HuH-7 (cell line): ENCODE data around the gene LRRC8E.
"Not testable (repeated sequence)": the region's sequence is repeated elsewhere in the genome, so short reads cannot be mapped to it uniquely, and the experiment has no call there.

Source experiments
- DNase-seq: peaks from one replicate; pipeline ENCODE4 v3.0.0; 2011; ENCODE audit warnings: low spot score

The LRRC8E gene

DNA sequence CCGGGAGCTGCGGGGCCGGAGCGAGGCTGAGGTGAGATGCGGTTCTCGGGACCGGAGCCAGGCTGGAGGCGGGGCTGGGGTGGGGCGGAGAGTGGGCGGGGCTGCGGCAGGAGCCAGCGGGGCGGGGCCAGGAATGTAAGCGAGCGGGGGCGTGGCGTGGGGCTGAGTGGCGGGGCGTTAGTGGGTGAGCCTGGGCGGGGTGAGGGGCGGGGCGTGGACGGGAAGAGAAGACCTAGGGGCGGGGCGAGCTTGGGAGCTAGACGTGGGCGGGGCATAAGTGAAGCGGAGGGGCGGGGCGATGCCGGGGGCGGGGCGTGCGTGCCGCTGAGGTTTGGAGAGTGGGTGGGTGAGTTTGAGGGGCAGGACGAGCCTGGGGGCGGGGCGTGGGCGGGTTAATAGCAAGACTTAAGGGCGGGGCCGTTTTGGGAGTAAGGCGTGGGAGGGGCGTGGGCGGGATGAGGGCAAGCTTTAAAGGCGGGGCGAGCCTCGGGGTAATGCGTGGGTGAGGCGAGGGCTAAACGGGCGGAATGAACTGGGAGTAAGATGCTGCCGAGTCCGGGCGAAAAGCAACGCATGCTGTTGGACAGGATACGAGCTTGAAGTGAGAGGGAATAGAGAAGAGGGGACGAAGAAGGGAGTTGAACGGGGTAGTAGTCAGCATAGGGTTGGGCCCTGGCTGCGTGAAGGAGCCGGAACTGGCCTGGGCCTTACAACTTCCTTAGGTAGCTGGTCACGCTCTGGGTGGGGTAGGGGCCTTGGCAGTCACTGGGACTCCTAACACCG lies 32.4 kb downstream of the LRRC8E start:
- peak; percentile 82 for DNase-seq

- no peak for DNase-seq
Measured at GRCh38 chr19:7921302-7921966, 33.1 kb downstream of the LRRC8E start.

- DNase-seq = no peak
Measured at GRCh38 chr19:7921967-7922835, 33.9 kb downstream of the LRRC8E start.

- no peak for DNase-seq
Measured at GRCh38 chr19:7922836-7923195, 34.5 kb downstream of the LRRC8E start.

DNA sequence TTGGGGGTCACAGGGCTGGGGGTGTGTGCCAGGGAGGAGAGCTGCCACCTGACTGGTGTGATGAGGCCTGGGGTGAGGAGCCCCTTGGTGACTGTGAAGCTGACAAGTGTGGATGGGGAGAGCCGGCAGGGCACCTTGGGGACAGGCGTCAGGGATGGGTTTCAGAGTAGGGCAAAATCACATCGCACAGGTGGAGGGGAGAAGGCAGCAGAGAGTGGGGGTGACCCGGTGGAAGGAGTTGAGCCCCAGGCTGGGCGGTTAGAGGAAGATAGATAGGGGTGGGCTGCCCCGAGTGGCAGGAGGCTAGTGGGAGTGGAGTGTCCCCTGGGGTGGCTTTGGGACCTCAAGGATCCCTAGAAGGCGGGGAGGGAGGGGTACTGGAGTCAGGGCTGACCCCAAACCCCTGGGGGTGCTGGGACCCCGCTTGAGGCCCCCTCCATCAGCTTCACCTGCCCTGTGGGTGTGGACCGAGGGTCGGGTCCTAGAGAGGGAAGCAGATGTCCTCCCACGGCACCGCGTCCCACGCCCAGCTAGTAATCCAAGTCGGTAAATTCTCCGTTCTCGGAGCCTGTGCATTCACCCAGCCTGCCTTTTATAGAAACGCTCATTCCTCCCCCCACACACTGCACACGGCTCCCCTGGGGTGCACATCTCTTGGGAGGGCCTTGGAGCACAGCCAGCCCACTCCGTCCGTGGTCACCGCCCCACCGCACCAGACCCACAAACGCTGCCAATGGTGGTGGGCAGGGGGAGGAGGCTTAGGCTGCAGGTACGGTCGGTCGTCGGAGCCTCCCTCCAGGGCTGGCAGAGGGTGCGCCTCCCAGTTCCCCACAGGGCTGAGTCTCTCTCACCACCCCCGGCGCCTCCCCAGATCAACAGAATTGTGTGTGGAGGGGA lies 35.2 kb downstream of the LRRC8E start:
- DNase-seq = no peak

GRCh38 chr19:7924241-7924640 lies 35.9 kb downstream of the LRRC8E start:
- no peak for DNase-seq

DNA sequence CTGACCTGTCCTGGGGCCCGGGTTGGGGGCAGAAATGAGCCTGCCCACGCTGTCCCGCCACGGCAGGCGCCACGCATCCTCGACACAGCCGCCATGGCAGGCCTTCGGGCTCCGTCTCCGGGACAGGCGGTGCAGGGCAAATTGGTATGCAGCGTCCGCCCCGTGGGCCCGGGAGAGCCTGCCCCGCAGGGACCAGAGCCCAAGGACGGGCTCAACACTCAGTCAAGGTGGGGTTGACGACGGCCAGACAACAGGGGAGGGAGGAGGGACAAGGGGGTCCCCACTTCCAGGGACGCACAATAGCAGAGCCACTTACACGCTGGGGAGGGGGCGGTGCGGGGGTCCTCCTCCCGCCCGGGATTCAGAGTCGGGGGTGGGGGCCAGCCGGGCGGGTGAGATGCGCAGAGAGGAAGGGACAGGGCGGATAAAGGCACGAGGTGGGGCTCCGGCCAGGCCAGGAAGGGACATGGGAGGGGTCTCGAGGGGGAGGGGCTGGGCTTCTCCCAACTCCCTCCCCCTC lies 36.4 kb downstream of the LRRC8E start:
- no peak for DNase-seq

- DNase-seq = peak; percentile 96
Measured at GRCh38 chr19:7925171-7925851, 37.0 kb downstream of the LRRC8E start.

GRCh38 chr19:7926021-7926726 lies 37.9 kb downstream of the LRRC8E start, which contains the start of gene CTXN1:
Gene CTXN1, minus strand, starts transcription at chr19:7926135. Its CDS starts 597 bp downstream, at chr19:7925538.
- DNase-seq = no peak

- no peak for DNase-seq
Measured at GRCh38 chr19:7926727-7927604, 38.7 kb downstream of the LRRC8E start.

DNA sequence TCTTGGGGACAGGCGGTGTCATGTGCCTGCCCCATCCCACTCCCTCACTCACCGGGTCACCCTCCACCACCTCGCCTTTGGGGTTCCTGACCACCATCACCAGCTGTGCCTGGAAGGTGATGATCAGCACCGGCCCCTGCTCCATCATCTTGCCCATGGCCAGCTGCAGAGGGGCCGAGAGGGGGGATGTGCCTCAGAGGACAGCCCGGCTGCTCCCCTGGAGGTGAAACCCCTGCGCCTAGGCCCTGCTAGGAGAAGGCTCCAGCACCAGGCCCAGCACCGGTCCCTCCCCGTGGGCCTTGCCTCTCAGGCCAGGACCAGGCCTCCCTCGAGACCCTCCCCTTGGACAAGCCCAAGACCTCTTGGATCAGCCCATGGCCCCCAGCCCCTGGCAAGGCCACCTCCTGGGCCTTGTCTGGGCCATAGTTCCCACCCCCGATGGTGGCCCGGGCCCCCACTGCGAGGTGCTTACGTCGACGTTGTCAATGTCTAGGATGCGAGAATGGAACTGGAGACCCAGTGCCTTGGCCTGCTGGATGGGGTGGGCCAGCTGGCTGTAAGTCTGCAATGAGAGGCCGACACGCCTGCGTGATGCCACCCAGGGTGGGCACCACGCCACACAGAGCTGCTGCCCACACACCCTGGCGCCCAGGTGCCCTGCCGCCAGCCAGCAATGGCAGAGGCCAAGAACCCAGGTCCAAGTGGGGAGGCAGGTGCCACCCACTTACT lies 39.5 kb downstream of the LRRC8E start:
- no peak for DNase-seq

- no peak for DNase-seq
Measured at GRCh38 chr19:7928334-7928706, 40.0 kb downstream of the LRRC8E start.

DNA sequence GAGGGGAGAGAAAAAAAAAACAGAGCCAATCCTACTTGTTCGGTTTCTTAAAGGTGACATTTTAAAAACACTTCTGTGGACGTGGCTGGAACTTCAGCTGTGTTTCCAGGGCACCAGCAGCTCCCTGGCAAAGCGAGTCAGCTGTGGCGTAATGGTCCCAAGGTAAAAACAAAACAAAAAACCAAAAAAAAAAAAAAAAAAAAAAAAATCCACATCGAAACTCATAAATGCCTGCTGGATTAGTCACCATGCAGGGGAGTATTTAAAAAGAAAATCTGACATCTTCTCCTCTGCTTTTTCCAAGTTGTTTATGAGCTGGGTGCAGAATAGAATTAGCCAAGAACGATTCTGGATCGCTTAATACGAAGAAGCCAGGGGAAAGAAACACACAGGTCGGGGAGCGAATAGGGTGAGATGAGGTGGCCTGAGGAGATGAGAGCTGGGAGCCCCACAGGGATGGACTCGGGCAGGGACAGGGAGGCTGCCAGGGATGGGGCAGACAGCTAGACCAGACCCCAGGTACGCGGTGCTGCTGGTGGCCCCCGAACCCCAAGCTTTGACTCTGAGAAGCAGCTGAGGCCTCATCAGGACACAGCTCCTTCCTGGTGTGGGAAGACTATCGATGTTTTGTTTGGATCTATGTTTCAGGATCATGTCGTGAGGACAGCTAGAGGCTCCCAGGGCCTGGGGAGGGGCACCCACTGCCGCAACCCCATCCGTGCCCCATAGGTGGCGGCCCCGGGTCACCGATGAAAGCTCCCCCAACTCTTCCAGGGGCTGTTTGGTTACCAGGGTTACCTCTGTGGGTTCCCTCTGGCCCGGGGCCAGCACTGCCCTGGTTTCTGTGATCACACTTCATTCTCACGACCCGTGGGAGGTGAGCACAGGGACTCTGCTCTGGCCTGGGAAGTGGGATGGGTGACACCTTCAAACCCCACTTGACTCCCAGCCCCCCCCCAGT lies 40.7 kb downstream of the LRRC8E start:
- DNase-seq = no peak

GRCh38 chr19:7930030-7930429 lies 41.7 kb downstream of the LRRC8E start:
- not testable (repeated sequence) for DNase-seq

GRCh38 chr19:7930765-7931164 lies 42.5 kb downstream of the LRRC8E start:
- DNase-seq = no peak

- DNase-seq = no peak
Measured at GRCh38 chr19:7931221-7932061, 43.1 kb downstream of the LRRC8E start.
